Astrocyte of the spinal cord (primary cell): Measurements from ENCODE around the gene MMP3.
"Not testable (repeated sequence)": the region's sequence is repeated elsewhere in the genome, so short reads cannot be mapped to it uniquely, and the experiment has no call there.

Experiments
- DNase-seq: peaks from one replicate; pipeline ENCODE4 v3.0.0; 2011; ENCODE audit warnings: low read depth, low spot score
- H3K4me3 ChIP-seq: 2 replicates; pipeline ENCODE4 v1.5.1; 2011; ENCODE audit warnings: low read depth, mild to moderate bottlenecking, low read length, moderate library complexity
- in situ Hi-C: cut with HindIII; loops from 2 replicates; pipeline ENCODE4 v1.10.0; 2017; ENCODE audit warnings: low sequenced_read_pairs
- TF ChIP-seq, protein P1 (sequence below): IDR thresholded peaks from 2 replicates; pipeline ENCODE4 v1.5.1; 2012; ENCODE audit warnings: low read depth, mild to moderate bottlenecking, low read length, inconsistent platforms

MMP3 gene

DNA sequence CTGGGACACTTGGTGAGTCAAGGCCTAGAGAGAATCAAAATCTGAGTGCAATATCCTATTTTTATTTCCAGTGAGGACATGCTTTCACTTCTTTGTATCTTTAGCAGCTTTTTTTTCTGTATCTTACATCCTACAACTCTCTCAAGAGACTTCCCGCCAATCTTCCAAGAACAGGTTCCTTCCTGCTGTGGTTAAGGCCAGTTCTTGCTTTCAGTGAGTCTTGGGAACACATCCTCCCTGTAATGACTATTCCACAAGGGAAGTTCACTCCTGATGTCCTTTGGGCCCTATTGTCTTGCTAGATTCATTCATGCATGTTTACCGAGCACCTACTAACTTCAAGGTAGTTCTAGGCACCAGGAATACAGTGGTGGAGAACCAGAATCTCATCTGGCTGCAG is 35.2 kb upstream of the MMP3 start:
- in situ Hi-C loops: no loop called here
- no peak for DNase-seq
- TF ChIP-seq, protein P1, sequence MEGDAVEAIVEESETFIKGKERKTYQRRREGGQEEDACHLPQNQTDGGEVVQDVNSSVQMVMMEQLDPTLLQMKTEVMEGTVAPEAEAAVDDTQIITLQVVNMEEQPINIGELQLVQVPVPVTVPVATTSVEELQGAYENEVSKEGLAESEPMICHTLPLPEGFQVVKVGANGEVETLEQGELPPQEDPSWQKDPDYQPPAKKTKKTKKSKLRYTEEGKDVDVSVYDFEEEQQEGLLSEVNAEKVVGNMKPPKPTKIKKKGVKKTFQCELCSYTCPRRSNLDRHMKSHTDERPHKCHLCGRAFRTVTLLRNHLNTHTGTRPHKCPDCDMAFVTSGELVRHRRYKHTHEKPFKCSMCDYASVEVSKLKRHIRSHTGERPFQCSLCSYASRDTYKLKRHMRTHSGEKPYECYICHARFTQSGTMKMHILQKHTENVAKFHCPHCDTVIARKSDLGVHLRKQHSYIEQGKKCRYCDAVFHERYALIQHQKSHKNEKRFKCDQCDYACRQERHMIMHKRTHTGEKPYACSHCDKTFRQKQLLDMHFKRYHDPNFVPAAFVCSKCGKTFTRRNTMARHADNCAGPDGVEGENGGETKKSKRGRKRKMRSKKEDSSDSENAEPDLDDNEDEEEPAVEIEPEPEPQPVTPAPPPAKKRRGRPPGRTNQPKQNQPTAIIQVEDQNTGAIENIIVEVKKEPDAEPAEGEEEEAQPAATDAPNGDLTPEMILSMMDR: no peak
- H3K4me3 ChIP-seq: no peak overlapping the region

DNA sequence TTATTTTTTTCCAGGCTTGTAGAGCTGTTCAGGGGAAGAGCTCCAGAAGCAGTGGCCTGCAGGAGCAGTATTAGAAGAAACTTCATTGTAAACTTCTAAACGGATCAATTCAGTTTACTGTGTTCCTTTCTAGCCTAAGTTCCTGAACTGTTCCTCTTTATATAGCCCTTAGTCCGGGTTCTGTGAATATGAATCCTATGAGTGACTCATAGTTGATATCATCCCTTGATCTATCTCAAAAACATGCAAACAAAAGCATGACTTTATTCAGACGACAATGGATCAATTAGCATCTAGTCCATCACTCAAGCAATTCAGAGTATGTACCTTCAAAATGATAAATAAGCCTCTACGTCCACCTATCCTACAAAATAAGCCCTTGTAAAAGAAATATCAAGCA is 31.4 kb upstream of the MMP3 start, which contains the start of gene MMP12:
TSS of gene MMP12 (minus strand) at position 131 of the 400 bp plus-strand sequence. CDS start at position 86, 45 bp downstream.
- DNase-seq: no peak
- in situ Hi-C loops: no loop called here
- TF ChIP-seq, protein P1: no peak
- no peak within 1 kb of the TSS for H3K4me3 ChIP-seq

DNA sequence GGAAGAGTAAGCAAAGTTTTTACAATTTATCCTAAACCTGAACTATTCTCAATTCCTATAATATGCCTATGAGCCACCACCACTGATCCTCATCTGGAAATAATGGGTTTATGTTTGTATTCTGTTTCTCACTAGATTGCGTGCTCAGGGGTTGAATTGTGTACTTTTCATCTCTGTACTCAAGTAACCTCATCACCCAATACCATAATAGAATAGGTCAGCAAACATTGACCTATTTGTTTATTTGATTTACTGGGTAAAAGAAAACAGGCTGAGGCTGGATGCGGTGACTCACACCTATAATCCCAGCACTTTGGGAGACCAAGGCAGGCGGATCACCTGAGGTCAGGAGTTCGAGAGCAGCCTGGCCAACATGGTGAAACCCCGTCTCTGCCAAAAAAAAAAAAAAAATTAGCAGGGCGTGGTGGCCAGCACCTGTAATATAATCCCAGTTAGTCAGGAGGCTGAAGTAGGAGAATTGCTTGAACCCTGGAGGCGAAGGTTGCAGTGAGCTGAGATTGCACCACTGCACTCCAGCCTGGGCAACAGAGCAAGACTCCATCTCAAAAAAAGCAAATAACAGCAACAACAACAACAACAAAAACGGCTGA is 26.1 kb upstream of the MMP3 start:
- H3K4me3 ChIP-seq, in situ Hi-C loops: not testable (repeated sequence)

DNA sequence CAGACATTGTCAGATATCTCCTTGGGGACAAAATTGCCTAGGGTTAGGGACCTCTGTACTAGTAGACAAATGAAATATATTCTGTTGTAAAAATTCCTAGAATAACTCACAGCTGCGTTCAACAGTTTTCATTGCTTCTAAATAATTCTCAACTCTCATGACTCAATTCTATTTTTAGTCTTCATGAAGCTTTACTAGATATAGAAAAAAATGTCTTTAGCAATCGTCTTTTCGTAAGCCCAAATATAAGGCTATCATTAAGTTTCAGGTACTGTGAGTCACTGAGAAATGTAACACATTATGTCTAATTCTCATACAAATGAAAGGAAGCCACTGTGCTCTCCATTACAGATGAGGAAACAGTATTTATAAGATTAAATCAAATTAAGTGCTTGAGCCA is 24.9 kb upstream of the MMP3 start:
- no peak overlapping the region for H3K4me3 ChIP-seq
- TF ChIP-seq, protein P1: no peak
- in situ Hi-C loops: no loop called here
- no peak for DNase-seq

More for the DNA sequence above, 26.1 kb upstream of the MMP3 start:
- DNase-seq: not testable (repeated sequence)

DNA sequence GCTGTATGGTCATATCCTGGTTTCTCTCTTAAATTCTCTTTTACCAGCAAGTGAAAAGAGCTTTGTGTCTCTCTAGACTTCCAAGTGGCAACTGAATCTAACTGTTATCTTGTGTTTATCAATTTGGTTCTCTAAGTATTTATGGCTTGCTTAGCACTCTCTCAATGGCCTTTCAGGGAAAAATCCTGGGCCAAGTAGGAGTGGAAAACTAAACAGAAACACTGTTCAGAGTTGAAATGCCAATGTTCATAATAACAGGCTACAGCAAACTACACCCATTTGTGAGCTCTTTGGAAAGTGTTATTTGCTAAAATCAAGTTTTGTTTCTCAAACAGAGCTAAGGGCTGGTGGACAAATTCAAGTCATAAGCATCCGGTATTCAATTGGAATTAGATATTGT is 21.3 kb upstream of the MMP3 start:
- in situ Hi-C loops: no loop called here
- DNase-seq: no peak
- TF ChIP-seq, protein P1: no peak

DNA sequence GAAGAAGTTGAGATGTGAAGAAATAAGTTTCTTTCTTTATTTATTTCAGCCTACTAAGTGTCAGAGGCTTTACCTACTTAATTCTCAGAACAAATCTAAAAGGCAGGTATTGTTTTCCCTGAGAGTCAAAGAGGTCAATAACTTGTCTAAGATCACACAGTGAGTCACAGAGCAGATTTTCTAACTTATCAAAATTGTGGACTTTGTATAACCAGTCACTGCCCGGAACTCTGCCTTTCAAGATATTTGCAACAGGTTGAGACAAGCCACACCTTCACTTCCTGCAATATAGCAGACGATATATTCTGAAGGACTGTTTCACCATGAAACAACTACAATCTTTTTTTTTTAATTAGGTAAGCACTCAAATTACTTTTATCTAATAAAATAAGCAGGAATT is 10.5 kb upstream of the MMP3 start:
- no peak overlapping the region for H3K4me3 ChIP-seq
- TF ChIP-seq, protein P1: no peak
- DNase-seq: no peak
- in situ Hi-C loops: no loop called here

More for the DNA sequence above, 21.3 kb upstream of the MMP3 start:
- no peak overlapping the region for H3K4me3 ChIP-seq

DNA sequence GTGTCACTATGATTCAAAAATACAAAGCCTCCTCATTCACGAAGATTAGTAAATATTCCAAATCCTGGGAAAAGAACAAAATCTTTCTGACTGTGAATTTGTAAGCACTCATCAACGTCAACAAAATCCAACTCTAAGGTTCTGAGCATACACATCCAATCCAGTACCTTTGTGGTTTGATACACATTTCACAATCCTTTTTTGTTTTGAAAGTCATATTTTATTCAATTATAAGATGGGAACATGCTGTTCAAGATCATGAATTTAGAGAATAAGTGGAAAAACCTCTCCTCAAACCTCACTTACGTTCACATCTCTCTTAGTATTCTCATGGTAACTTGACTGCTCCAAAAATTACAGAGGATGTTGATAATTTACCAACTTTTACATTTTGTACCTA is 9.6 kb upstream of the MMP3 start:
- in situ Hi-C loops: no loop called here
- no peak overlapping the region for H3K4me3 ChIP-seq
- no peak for DNase-seq
- TF ChIP-seq, protein P1: no peak
